ENCODE measurements around the gene SMKR1. TPM values are rescaled to one million over a fixed set of nuclear protein-coding genes. Genes with fewer than 3 reads are reported as not detected.

Gene SMKR1
- total RNA-seq (ENCODE audit: unreplicated experiment), result not detected
- long read RNA-seq, result 0 reads

- Mint-ChIP-seq H3K27ac (ENCODE audit: unreplicated experiment) (peak within 1 kb of the TSS; percentile 76), H3K9me3 (ENCODE audit: unreplicated experiment) (no peaks in the 10 kb centered on the region), H3K4me3 (ENCODE audit: unreplicated experiment) (peak within 1 kb of the TSS; percentile 86), H3K4me1 (ENCODE audit: unreplicated experiment) (peaks cover 9% of the 10 kb centered on the region), H3K36me3 (ENCODE audit: low read depth, unreplicated experiment) (peaks cover 5% of the 10 kb centered on the region), H3K27me3 (ENCODE audit: unreplicated experiment) (peaks cover 17% of the 10 kb centered on the region)
- DNase-seq (ENCODE audit: low spot score), result peak; percentile 74
- TF ChIP-seq CTCF (IDR thresholded peaks at IDR 0.05; ENCODE audit: unreplicated experiment), result no peak
Measured at GRCh38 chr7:129501760-129502707, at the start of gene SMKR1. Gene SMKR1, plus strand, starts transcription at chr7:129502531. Its CDS starts 294 bp downstream, at chr7:129502825.

- Mint-ChIP-seq H3K27me3 (ENCODE audit: unreplicated experiment) (peaks cover 2% of the 10 kb centered on the region), H3K27ac (ENCODE audit: unreplicated experiment) (no peak overlapping the region), H3K4me1 (ENCODE audit: unreplicated experiment) (peaks cover 6% of the 10 kb centered on the region), H3K9me3 (ENCODE audit: unreplicated experiment) (no peaks in the 10 kb centered on the region), H3K36me3 (ENCODE audit: low read depth, unreplicated experiment) (peaks cover 27% of the 10 kb centered on the region), H3K4me3 (ENCODE audit: unreplicated experiment) (no peak overlapping the region)
- TF ChIP-seq CTCF (IDR thresholded peaks at IDR 0.05; ENCODE audit: unreplicated experiment), result no peak
- DNase-seq (ENCODE audit: low spot score), result no peak
Measured at GRCh38 chr7:129452589-129453231, 49.6 kb upstream of the SMKR1 start.

GRCh38 chr7:129453510-129454248 is 48.7 kb upstream of the SMKR1 start:
- peaks cover 6% of the 10 kb centered on the region for H3K4me1 Mint-ChIP-seq (ENCODE audit: unreplicated experiment)
- no peak overlapping the region for H3K4me3 Mint-ChIP-seq (ENCODE audit: unreplicated experiment)
- no peak overlapping the region for H3K27ac Mint-ChIP-seq (ENCODE audit: unreplicated experiment)
- no peak for DNase-seq (ENCODE audit: low spot score)
- peaks cover 3% of the 10 kb centered on the region for H3K27me3 Mint-ChIP-seq (ENCODE audit: unreplicated experiment)
- peaks cover 17% of the 10 kb centered on the region for H3K36me3 Mint-ChIP-seq (ENCODE audit: low read depth, unreplicated experiment)
- no peaks in the 10 kb centered on the region for H3K9me3 Mint-ChIP-seq (ENCODE audit: unreplicated experiment)
- TF ChIP-seq CTCF (IDR thresholded peaks at IDR 0.05; ENCODE audit: unreplicated experiment), result no peak

- DNase-seq (ENCODE audit: low spot score), result no peak
- TF ChIP-seq CTCF (IDR thresholded peaks at IDR 0.05; ENCODE audit: unreplicated experiment), result no peak
- peaks cover 6% of the 10 kb centered on the region for H3K4me1 Mint-ChIP-seq (ENCODE audit: unreplicated experiment)
- no peak overlapping the region for H3K4me3 Mint-ChIP-seq (ENCODE audit: unreplicated experiment)
- peaks cover 12% of the 10 kb centered on the region for H3K36me3 Mint-ChIP-seq (ENCODE audit: low read depth, unreplicated experiment)
- no peak overlapping the region for H3K27ac Mint-ChIP-seq (ENCODE audit: unreplicated experiment)
- no peaks in the 10 kb centered on the region for H3K9me3 Mint-ChIP-seq (ENCODE audit: unreplicated experiment)
- peaks cover 3% of the 10 kb centered on the region for H3K27me3 Mint-ChIP-seq (ENCODE audit: unreplicated experiment)
Measured at GRCh38 chr7:129454249-129454551, 48.1 kb upstream of the SMKR1 start.
